ENCODE measurements around the gene ARMC10.

ARMC10 gene

GRCh38 chr7:103058122-103058521 lies 16.8 kb upstream of the ARMC10 start:
- Histone ChIP-seq H3K79me1 (ENCODE audit: low read length) (no peaks in the 10 kb centered on the region), H3K4me3 (ENCODE audit: low read length) (no peak overlapping the region), H3K27me3 (ENCODE audit: insufficient read depth, low read length, poor library complexity) (no peaks in the 10 kb centered on the region), H3K27ac (ENCODE audit: low read depth, low read length) (no peak overlapping the region), H3K56ac (ENCODE audit: low read length) (no peak overlapping the region), H2BK120ac (ENCODE audit: low read depth, low read length) (no peak overlapping the region), H2AK5ac (ENCODE audit: low read length) (no peak overlapping the region), H3K9ac (ENCODE audit: low read length) (no peak overlapping the region), H3K4ac (ENCODE audit: low read depth, low read length) (no peak overlapping the region), H2BK15ac (replicated peaks; ENCODE audit: low read depth) (no peak overlapping the region), H3K18ac (ENCODE audit: low read length) (no peak overlapping the region), H2BK5ac (ENCODE audit: low read length) (no peak overlapping the region), H3K4me1 (ENCODE audit: control insufficient read depth, low read depth, low read length) (no peaks in the 10 kb centered on the region), H3K4me2 (ENCODE audit: low read length) (no peak overlapping the region), H4K5ac (ENCODE audit: low read length) (no peak overlapping the region), H4K8ac (ENCODE audit: low read depth, low read length) (no peak overlapping the region), H3K36me3 (ENCODE audit: control insufficient read depth, insufficient read depth, low read length) (no peaks in the 10 kb centered on the region), H3K23ac (ENCODE audit: low read length) (no peak overlapping the region), H3K79me2 (ENCODE audit: control insufficient read depth, insufficient read depth, low read length) (no peaks in the 10 kb centered on the region)
- DNase-seq, result no peak

- Histone ChIP-seq H3K56ac (ENCODE audit: low read length) (no peak overlapping the region), H3K79me2 (ENCODE audit: control insufficient read depth, insufficient read depth, low read length) (no peaks in the 10 kb centered on the region), H4K8ac (ENCODE audit: low read depth, low read length) (no peak overlapping the region), H2BK5ac (ENCODE audit: low read length) (no peak overlapping the region), H3K4me1 (ENCODE audit: control insufficient read depth, low read depth, low read length) (no peaks in the 10 kb centered on the region), H3K79me1 (ENCODE audit: low read length) (no peaks in the 10 kb centered on the region), H2AK5ac (ENCODE audit: low read length) (no peak overlapping the region), H3K23ac (ENCODE audit: low read length) (no peak overlapping the region), H2BK15ac (replicated peaks; ENCODE audit: low read depth) (no peak overlapping the region), H3K36me3 (ENCODE audit: control insufficient read depth, insufficient read depth, low read length) (no peaks in the 10 kb centered on the region), H3K9ac (ENCODE audit: low read length) (no peak overlapping the region), H3K27ac (ENCODE audit: low read depth, low read length) (no peak overlapping the region), H2BK120ac (ENCODE audit: low read depth, low read length) (no peak overlapping the region), H3K4ac (ENCODE audit: low read depth, low read length) (no peak overlapping the region), H3K27me3 (ENCODE audit: insufficient read depth, low read length, poor library complexity) (no peaks in the 10 kb centered on the region), H4K5ac (ENCODE audit: low read length) (no peak overlapping the region), H3K4me2 (ENCODE audit: low read length) (no peak overlapping the region), H3K4me3 (ENCODE audit: low read length) (no peak overlapping the region), H3K18ac (ENCODE audit: low read length) (no peak overlapping the region)
- no peak for DNase-seq
- no CpG with 5 or more reads among the region's 2 CpGs for WGBS (ENCODE audit: extremely low coverage, insufficient coverage, low lambda C conversion rate)
Observed at GRCh38 chr7:103059471-103059870, 15.5 kb upstream of the ARMC10 start.

GRCh38 chr7:103063895-103064294 lies 11.0 kb upstream of the ARMC10 start:
- Histone ChIP-seq H3K79me2 (ENCODE audit: control insufficient read depth, insufficient read depth, low read length) (no peaks in the 10 kb centered on the region), H3K36me3 (ENCODE audit: control insufficient read depth, insufficient read depth, low read length) (no peaks in the 10 kb centered on the region), H3K4me2 (ENCODE audit: low read length) (no peak overlapping the region), H2BK5ac (ENCODE audit: low read length) (no peak overlapping the region), H3K27me3 (ENCODE audit: insufficient read depth, low read length, poor library complexity) (no peaks in the 10 kb centered on the region), H3K4me1 (ENCODE audit: control insufficient read depth, low read depth, low read length) (no peaks in the 10 kb centered on the region), H3K18ac (ENCODE audit: low read length) (no peak overlapping the region), H3K79me1 (ENCODE audit: low read length) (no peaks in the 10 kb centered on the region), H2BK120ac (ENCODE audit: low read depth, low read length) (no peak overlapping the region), H3K27ac (ENCODE audit: low read depth, low read length) (no peak overlapping the region), H2AK5ac (ENCODE audit: low read length) (no peak overlapping the region), H2BK15ac (replicated peaks; ENCODE audit: low read depth) (no peak overlapping the region), H3K23ac (ENCODE audit: low read length) (no peak overlapping the region), H4K5ac (ENCODE audit: low read length) (no peak overlapping the region), H3K4me3 (ENCODE audit: low read length) (no peak overlapping the region), H3K9ac (ENCODE audit: low read length) (no peak overlapping the region), H3K56ac (ENCODE audit: low read length) (no peak overlapping the region), H3K4ac (ENCODE audit: low read depth, low read length) (no peak overlapping the region), H4K8ac (ENCODE audit: low read depth, low read length) (no peak overlapping the region)
- peak; percentile 59 for DNase-seq
- no CpG with 5 or more reads among the region's 3 CpGs for WGBS (ENCODE audit: extremely low coverage, insufficient coverage, low lambda C conversion rate)

- no peak overlapping the region for H2AK5ac ChIP-seq (ENCODE audit: low read length)
- H3K4me3 ChIP-seq (ENCODE audit: low read length), result no peak overlapping the region
- H3K79me1 ChIP-seq (ENCODE audit: low read length), result no peaks in the 10 kb centered on the region
- H3K4me1 ChIP-seq (ENCODE audit: control insufficient read depth, low read depth, low read length), result no peaks in the 10 kb centered on the region
- H3K23ac ChIP-seq (ENCODE audit: low read length), result no peak overlapping the region
- H2BK15ac ChIP-seq (replicated peaks; ENCODE audit: low read depth), result no peak overlapping the region
- no CpG with 5 or more reads among the region's 1 CpG for WGBS (ENCODE audit: extremely low coverage, insufficient coverage, low lambda C conversion rate)
- no peaks in the 10 kb centered on the region for H3K27me3 ChIP-seq (ENCODE audit: insufficient read depth, low read length, poor library complexity)
- no peak overlapping the region for H4K8ac ChIP-seq (ENCODE audit: low read depth, low read length)
- peak; percentile 69 for DNase-seq
- no peak overlapping the region for H2BK120ac ChIP-seq (ENCODE audit: low read depth, low read length)
- H3K36me3 ChIP-seq (ENCODE audit: control insufficient read depth, insufficient read depth, low read length), result no peaks in the 10 kb centered on the region
- no peak overlapping the region for H2BK5ac ChIP-seq (ENCODE audit: low read length)
- no peak overlapping the region for H3K27ac ChIP-seq (ENCODE audit: low read depth, low read length)
- H3K4me2 ChIP-seq (ENCODE audit: low read length), result no peak overlapping the region
- no peaks in the 10 kb centered on the region for H3K79me2 ChIP-seq (ENCODE audit: control insufficient read depth, insufficient read depth, low read length)
- H3K4ac ChIP-seq (ENCODE audit: low read depth, low read length), result no peak overlapping the region
- no peak overlapping the region for H4K5ac ChIP-seq (ENCODE audit: low read length)
- H3K18ac ChIP-seq (ENCODE audit: low read length), result no peak overlapping the region
- no peak overlapping the region for H3K56ac ChIP-seq (ENCODE audit: low read length)
- H3K9ac ChIP-seq (ENCODE audit: low read length), result no peak overlapping the region
Observed at GRCh38 chr7:103065667-103066066, 9.3 kb upstream of the ARMC10 start.

GRCh38 chr7:103068414-103069403 lies 6.2 kb upstream of the ARMC10 start:
- Histone ChIP-seq H2BK120ac (ENCODE audit: low read depth, low read length) (no peak overlapping the region), H3K4me2 (ENCODE audit: low read length) (no peak overlapping the region), H3K27ac (ENCODE audit: low read depth, low read length) (no peak overlapping the region), H3K4me1 (ENCODE audit: control insufficient read depth, low read depth, low read length) (peaks cover 1% of the 10 kb centered on the region), H3K18ac (ENCODE audit: low read length) (no peak overlapping the region), H3K4ac (ENCODE audit: low read depth, low read length) (no peak overlapping the region), H4K8ac (ENCODE audit: low read depth, low read length) (no peak overlapping the region), H3K23ac (ENCODE audit: low read length) (no peak overlapping the region), H3K79me1 (ENCODE audit: low read length) (no peaks in the 10 kb centered on the region), H3K27me3 (ENCODE audit: insufficient read depth, low read length, poor library complexity) (no peaks in the 10 kb centered on the region), H2AK5ac (ENCODE audit: low read length) (no peak overlapping the region), H3K36me3 (ENCODE audit: control insufficient read depth, insufficient read depth, low read length) (no peaks in the 10 kb centered on the region), H3K56ac (ENCODE audit: low read length) (no peak overlapping the region), H3K4me3 (ENCODE audit: low read length) (no peak overlapping the region), H3K79me2 (ENCODE audit: control insufficient read depth, insufficient read depth, low read length) (no peaks in the 10 kb centered on the region), H4K5ac (ENCODE audit: low read length) (no peak overlapping the region), H3K9ac (ENCODE audit: low read length) (no peak overlapping the region), H2BK15ac (replicated peaks; ENCODE audit: low read depth) (no peak overlapping the region), H2BK5ac (ENCODE audit: low read length) (no peak overlapping the region)
- no peak for DNase-seq
- no CpG with 5 or more reads among the region's 23 CpGs for WGBS (ENCODE audit: extremely low coverage, insufficient coverage, low lambda C conversion rate)

GRCh38 chr7:103071000-103071399 lies 3.9 kb upstream of the ARMC10 start:
- Histone ChIP-seq H3K4me2 (ENCODE audit: low read length) (no peak overlapping the region), H2BK5ac (ENCODE audit: low read length) (no peak overlapping the region), H3K18ac (ENCODE audit: low read length) (no peak overlapping the region), H2BK120ac (ENCODE audit: low read depth, low read length) (no peak overlapping the region), H3K4me3 (ENCODE audit: low read length) (no peak overlapping the region), H3K4ac (ENCODE audit: low read depth, low read length) (no peak overlapping the region), H3K36me3 (ENCODE audit: control insufficient read depth, insufficient read depth, low read length) (no peaks in the 10 kb centered on the region), H3K27ac (ENCODE audit: low read depth, low read length) (no peak overlapping the region), H3K79me2 (ENCODE audit: control insufficient read depth, insufficient read depth, low read length) (peaks cover 3% of the 10 kb centered on the region), H2BK15ac (replicated peaks; ENCODE audit: low read depth) (no peak overlapping the region), H2AK5ac (ENCODE audit: low read length) (no peak overlapping the region), H4K8ac (ENCODE audit: low read depth, low read length) (no peak overlapping the region), H3K56ac (ENCODE audit: low read length) (no peak overlapping the region), H3K23ac (ENCODE audit: low read length) (no peak overlapping the region), H3K27me3 (ENCODE audit: insufficient read depth, low read length, poor library complexity) (no peaks in the 10 kb centered on the region), H3K79me1 (ENCODE audit: low read length) (peaks cover 3% of the 10 kb centered on the region), H4K5ac (ENCODE audit: low read length) (no peak overlapping the region), H3K4me1 (ENCODE audit: control insufficient read depth, low read depth, low read length) (peaks cover 3% of the 10 kb centered on the region), H3K9ac (ENCODE audit: low read length) (no peak overlapping the region)
- DNase-seq, result no peak
- no CpG with 5 or more reads among the region's 2 CpGs for WGBS (ENCODE audit: extremely low coverage, insufficient coverage, low lambda C conversion rate)

All from mesendoderm (in vitro differentiated cells).